Measurements from ENCODE around the gene ITCH.

- no peak for TF ChIP-seq POLR2A (IDR thresholded peaks at IDR 0.05)
- TF ChIP-seq CTCF (IDR thresholded peaks at IDR 0.05): no peak
Observed at GRCh38 chr20:34526466-34526865, 163.4 kb downstream of the ITCH start.

Measured in sigmoid colon (tissue), 3 donors.